ENCODE data around the gene CPLX3. TPM values are rescaled to one million over a fixed set of nuclear protein-coding genes. Genes with fewer than 3 reads are reported as not detected.
A peak's percentile ranks its signal among the peaks of the same experiment; 100 is the strongest.

The CPLX3 gene
- total and polyA plus RNA-seq, 10 of the 15 experiments (the other 5 are each of a cell fraction or from before 2014, with no cell fraction given): 0.02 to 0.04 TPM; not detected in 8

DNA sequence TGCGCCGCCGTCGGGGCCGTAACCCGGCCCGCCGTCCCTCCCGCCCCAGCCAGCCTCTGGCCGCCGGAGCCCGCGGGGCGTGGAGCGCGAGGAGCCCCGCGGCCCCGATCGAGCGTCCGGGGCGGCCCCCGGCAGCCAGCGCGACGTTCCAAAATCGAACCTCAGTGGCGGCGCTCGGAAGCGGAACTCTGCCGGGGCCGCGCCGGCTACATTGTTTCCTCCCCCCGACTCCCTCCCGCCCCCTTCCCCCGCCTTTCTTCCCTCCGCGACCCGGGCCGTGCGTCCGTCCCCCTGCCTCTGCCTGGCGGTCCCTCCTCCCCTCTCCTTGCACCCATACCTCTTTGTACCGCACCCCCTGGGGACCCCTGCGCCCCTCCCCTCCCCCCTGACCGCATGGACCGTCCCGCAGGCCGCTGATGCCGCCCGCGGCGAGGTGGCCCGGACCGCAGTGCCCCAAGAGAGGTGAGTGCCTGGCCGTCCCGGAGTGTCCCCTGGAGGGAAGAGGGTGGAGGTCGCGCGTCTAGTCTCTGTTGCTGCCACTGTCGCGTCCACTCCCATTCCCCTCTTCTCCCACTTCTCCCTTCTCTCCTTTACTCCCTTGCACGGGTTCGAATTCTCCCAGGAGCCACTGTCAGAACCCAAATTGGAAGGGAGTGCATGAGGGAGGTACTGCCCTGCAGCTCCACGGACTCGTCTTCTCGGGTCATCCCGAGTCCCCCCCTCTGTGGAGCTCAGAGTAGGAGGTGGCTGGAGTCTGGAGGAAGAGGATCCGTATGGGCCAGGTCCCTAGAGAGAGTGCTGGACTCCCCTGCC is 44.0 kb upstream of the CPLX3 start:
- RAD21 ChIA-PET (ENCODE audit: unreplicated experiment): interaction anchor here (1.0 to 25.2 kb wide), 4 partner anchors 3 to 91 kb away, joined by 3 to 1186 read pairs (median 594); partner anchors contain the start of gene CSK
- intact Hi-C loops (cut with micrococcal nuclease; ENCODE audit: unreplicated experiment): no loop called here
- TF ChIP-seq ZNF622 (IDR thresholded peaks at IDR 0.05) (no peak), E2F4 (IDR thresholded peaks at IDR 0.05; ENCODE audit: low read depth, low read length) (no peak), TAF1 (IDR thresholded peaks at IDR 0.05; ENCODE audit: borderline replicate concordance, low read depth, low read length) (peak; percentile 2; the same call in 1 of the 2 replicates), JUNB (IDR thresholded peaks at IDR 0.05) (no peak), HCFC1 (IDR thresholded peaks at IDR 0.05; ENCODE audit: low read length) (no peak), RUNX3 (IDR thresholded peaks at IDR 0.05; ENCODE audit: low read length) (no peak), NR2F1 (conservative IDR thresholded peaks at IDR 0.05) (no peak), CBX5 (IDR thresholded peaks at IDR 0.05; ENCODE audit: low read depth) (no peak), RELA (IDR thresholded peaks at IDR 0.05; ENCODE audit: borderline replicate concordance, partially characterized antibody) (peak; percentile 54), NFYA (IDR thresholded peaks at IDR 0.05; ENCODE audit: borderline replicate concordance, low read depth, low read length) (no peak), MEF2B (IDR thresholded peaks at IDR 0.05; ENCODE audit: partially characterized antibody, poor library complexity, severe bottlenecking) (peak; percentile 64), E2F8 (IDR thresholded peaks at IDR 0.05; ENCODE audit: low read depth, partially characterized antibody) (no peak)
- TF ChIP-seq, protein P1, sequence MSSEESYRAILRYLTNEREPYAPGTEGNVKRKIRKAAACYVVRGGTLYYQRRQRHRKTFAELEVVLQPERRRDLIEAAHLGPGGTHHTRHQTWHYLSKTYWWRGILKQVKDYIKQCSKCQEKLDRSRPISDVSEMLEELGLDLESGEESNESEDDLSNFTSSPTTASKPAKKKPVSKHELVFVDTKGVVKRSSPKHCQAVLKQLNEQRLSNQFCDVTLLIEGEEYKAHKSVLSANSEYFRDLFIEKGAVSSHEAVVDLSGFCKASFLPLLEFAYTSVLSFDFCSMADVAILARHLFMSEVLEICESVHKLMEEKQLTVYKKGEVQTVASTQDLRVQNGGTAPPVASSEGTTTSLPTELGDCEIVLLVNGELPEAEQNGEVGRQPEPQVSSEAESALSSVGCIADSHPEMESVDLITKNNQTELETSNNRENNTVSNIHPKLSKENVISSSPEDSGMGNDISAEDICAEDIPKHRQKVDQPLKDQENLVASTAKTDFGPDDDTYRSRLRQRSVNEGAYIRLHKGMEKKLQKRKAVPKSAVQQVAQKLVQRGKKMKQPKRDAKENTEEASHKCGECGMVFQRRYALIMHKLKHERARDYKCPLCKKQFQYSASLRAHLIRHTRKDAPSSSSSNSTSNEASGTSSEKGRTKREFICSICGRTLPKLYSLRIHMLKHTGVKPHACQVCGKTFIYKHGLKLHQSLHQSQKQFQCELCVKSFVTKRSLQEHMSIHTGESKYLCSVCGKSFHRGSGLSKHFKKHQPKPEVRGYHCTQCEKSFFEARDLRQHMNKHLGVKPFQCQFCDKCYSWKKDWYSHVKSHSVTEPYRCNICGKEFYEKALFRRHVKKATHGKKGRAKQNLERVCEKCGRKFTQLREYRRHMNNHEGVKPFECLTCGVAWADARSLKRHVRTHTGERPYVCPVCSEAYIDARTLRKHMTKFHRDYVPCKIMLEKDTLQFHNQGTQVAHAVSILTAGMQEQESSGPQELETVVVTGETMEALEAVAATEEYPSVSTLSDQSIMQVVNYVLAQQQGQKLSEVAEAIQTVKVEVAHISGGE (CRISPR knock-in tag; IDR thresholded peaks at IDR 0.05): no peak
- TF ChIP-seq, protein P2, sequence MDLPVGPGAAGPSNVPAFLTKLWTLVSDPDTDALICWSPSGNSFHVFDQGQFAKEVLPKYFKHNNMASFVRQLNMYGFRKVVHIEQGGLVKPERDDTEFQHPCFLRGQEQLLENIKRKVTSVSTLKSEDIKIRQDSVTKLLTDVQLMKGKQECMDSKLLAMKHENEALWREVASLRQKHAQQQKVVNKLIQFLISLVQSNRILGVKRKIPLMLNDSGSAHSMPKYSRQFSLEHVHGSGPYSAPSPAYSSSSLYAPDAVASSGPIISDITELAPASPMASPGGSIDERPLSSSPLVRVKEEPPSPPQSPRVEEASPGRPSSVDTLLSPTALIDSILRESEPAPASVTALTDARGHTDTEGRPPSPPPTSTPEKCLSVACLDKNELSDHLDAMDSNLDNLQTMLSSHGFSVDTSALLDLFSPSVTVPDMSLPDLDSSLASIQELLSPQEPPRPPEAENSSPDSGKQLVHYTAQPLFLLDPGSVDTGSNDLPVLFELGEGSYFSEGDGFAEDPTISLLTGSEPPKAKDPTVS (IDR thresholded peaks at IDR 0.05; ENCODE audit: low read depth, low read length): no peak

More for the DNA sequence above, 44.0 kb upstream of the CPLX3 start:
- no peak for ATAC-seq
- Histone ChIP-seq H3K4me2 (ENCODE audit: control insufficient read depth, insufficient read depth) (peak overlapping the region; percentile 73), H4K20me1 (ENCODE audit: control insufficient read depth, insufficient read depth) (no peaks in the 10 kb centered on the region), H3K9ac (ENCODE audit: control insufficient read depth, insufficient read depth, low read length) (peak overlapping the region; percentile 82), H3K4me3 (peak overlapping the region; percentile 94), H3K27ac (ENCODE audit: control insufficient read depth, insufficient read depth) (peak overlapping the region; percentile 96), H3K36me3 (ENCODE audit: control insufficient read depth in 2 of 2, insufficient read depth in 2 of 2, low read length in 1 of 2) (no peaks in the 10 kb centered on the region; a peak in 2 of 4 replicates), H2AFZ (ENCODE audit: control insufficient read depth, low read depth, low read length) (no peak overlapping the region), H3K79me2 (ENCODE audit: control insufficient read depth, insufficient read depth, low read length) (peaks cover 71% of the 10 kb centered on the region), H3K27me3 (replicated peaks in 1 of 2; ENCODE audit: control insufficient read depth in 2 of 2, insufficient read depth in 2 of 2, low read length in 1 of 2) (no peaks in the 10 kb centered on the region), H3K9me3 (replicated peaks; ENCODE audit: control insufficient read depth, insufficient read depth, low read length) (no peaks in the 10 kb centered on the region), H3K4me1 (ENCODE audit: control insufficient read depth, insufficient read depth, low read length) (peaks cover 57% of the 10 kb centered on the region)
- SMC1A ChIA-PET (ENCODE audit: uncharacterized antibody, unreplicated experiment): interaction anchor here (2.0 to 17.6 kb wide), 3 partner anchors 11 to 119 kb away, joined by 5 to 811 read pairs (median 107); no protein-coding TSS in a partner anchor
- in situ Hi-C loops (cut with MboI): loop anchor here (5.0 kb wide), 1 partner anchor 385 kb away; no protein-coding TSS in a partner anchor
- CTCF ChIA-PET: interaction anchor here (0.6 to 25.9 kb wide), 5 partner anchors 6 to 380 kb away, joined by 3 to 1288 read pairs (median 24); partner anchors contain the start of gene CSK
- under 1% methylated on average over 34 of the region's 72 CpGs for WGBS (ENCODE audit: insufficient coverage, insufficient replicate concordance, low lambda C conversion rate, missing lambda C conversion rate)
- DNase-seq (ENCODE audit: low read depth, low spot score): no peak
- BruUV-seq (replicated peaks): no TSS peak
- POLR2A ChIA-PET: interaction anchor here (1.8 to 17.5 kb wide), 4 partner anchors 6 to 669 kb away, joined by 3 to 602 read pairs (median 330); partner anchors contain the start of genes CSK and SIN3A
- FAIRE-seq: no peak

Measured in GM12878 (cell line).